Hepatic stellate cell (primary cell): ENCODE measurements around the gene PCYT2.

Source experiments
- DNase-seq: peaks from one replicate; pipeline ENCODE4 v3.0.0; 2011; ENCODE audit warnings: low spot score

The PCYT2 gene

DNA sequence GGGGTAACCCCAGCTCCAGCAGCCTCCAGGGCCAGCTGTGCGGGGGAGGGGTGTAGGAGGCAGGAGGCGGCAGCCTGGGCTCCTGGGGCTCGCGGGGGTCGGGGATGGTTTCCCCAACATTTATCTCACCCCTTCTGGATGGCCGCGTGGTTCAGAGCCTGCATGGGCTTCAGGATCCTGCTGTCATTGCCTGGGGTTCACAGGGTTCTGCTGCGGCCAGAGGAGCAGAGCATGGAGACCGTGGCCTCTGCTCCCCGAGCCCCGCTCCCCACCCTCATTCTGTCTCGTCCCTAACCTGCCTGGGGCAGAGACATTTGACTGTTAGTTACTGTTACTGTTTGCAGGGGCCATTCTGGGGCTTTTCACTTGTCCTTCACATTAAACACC, 31.0 kb upstream of the PCYT2 start:
- no peak for DNase-seq

DNA sequence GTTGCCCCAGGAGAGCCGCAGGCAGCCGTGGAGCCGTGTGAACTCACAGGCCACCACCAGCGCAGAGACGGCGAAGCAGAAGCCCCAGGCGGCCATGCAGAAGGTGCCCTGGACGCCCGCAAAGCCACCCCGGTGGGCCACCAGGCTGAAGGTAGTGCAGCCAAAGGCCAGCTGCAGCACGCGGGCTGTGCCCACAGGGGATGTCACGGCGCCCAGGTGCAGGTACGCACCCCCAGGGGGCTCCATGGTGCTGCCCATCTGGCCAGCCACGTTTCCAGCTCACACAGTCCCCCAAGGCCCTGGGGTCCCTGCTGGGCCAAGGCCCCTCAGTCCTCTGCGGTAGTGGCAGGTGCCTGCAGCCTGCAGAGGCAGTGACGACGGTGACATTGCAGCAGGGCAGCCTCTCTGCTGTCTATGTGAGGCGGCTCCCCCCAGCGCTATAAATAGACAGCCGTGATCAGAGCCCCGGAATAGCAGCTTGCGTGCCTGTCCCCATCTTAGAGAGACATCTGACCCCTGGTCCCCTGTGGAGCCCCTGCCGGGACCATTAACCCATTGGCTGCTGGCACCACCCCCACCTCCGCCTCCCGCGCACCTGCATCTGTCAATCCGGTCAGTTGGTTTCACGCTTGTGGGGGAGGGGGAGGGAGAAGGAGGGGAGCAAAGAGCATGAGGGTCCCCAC, 30.4 kb upstream of the PCYT2 start:
- peak; percentile 44 for DNase-seq

DNA sequence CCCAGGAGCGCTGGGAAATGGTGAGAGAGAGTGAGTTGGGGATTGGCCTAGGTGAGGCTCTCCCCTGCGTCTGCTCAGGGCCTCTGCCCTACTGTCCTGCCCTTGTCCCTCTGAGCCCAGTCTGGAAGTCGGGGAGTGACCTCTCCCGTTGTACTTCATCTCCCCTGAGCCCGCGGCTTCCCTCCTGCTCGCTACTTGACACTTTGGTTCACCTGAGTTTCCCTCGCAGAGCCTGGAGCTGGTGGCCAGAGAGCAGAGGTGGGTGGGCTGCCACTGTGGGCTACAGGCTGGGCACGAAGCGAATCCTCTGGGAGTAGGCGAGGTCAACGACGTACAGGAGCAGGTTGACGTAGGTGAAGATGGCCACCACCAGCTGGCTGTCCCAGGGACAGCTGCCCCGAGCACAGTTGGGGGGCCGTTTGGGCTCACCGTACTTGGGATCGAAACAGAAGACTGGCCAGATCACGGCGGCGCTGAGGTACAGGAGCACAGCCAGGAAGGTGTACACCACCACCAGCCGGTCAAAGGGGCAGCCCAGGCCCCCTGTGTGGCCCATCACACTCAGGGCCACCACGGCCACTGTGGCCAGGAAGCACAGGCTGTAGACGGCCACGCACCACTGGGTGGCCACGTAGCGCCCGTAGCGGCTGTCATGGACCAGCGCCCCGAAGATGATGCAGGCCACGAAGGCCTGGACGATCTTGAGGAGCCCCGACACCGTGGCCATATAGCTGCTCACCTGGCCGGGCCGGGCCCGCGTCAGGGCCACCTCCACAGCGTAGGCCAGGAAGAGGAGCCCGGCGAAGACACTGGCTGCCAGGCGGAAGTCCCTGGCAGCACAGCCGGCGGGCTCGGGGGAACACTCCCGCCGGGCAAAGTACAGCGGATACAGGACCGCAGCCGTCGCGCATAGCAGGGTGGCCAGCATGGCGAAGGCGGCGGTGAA, 29.6 kb upstream of the PCYT2 start:
- no peak for DNase-seq

DNA sequence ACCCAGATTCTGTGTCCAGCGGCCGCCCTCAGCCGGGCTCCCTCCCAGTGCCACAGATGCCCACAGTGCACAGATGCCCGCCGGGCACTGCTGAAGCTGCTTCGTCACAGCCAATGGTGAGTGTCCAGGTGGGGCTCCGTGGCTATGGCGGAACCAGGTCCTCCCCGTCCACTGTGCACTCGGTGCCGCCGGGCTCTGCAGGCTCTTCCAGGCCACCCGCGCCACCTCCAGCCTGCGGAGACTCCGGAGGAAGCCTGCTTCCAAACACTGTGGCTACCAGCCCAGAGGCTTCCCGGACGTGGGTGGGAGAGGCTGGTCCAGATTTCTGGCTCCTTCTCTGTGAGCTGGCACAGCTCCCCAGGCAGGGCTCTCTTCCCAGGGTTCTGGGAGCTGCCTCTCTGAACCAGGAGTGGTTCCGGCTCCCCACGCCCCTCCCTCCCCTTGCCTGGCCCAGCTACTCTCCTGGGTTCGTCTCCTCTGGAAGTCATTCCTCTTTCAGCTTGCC, 28.7 kb upstream of the PCYT2 start:
- no peak for DNase-seq

DNA sequence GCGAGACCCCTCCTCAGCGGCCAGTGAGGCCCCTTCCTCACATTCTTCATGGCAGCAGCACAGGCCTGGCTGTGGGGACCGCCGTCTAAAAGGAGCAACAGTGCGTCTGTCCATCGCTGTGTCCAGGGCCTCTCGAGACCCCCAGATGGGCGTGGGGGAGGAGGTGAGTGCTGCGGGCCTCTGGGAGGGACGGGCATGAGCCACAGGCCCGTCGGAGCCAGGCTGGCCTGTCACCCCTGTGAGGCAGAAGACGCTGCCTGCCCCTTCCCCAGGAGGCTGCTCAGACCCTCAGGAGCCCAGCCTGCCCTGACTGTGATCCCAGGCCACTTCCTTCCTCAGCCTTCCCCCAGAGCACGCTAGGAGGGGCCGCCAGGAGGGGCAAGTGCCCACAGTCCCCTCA, 28.0 kb upstream of the PCYT2 start:
- DNase-seq, result no peak

DNA sequence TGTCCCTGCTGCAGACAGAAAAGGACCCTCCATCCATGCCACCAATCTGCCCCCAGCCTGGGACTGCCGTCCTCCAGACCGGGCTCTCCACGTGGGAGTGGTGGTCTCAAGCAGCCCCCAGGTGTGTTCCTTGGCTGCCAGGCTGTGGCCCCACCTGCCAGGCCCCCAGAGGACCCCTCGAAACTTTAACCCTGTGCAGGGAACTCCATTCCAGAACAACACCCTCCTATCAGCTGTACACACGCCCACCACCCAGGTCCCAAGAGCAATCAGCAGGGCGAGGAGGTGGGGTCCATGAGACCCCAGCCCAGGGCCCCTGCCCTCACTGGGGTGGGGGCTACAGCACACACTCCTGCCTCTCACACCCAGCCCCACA, 24.5 kb upstream of the PCYT2 start:
- DNase-seq, result no peak

DNA sequence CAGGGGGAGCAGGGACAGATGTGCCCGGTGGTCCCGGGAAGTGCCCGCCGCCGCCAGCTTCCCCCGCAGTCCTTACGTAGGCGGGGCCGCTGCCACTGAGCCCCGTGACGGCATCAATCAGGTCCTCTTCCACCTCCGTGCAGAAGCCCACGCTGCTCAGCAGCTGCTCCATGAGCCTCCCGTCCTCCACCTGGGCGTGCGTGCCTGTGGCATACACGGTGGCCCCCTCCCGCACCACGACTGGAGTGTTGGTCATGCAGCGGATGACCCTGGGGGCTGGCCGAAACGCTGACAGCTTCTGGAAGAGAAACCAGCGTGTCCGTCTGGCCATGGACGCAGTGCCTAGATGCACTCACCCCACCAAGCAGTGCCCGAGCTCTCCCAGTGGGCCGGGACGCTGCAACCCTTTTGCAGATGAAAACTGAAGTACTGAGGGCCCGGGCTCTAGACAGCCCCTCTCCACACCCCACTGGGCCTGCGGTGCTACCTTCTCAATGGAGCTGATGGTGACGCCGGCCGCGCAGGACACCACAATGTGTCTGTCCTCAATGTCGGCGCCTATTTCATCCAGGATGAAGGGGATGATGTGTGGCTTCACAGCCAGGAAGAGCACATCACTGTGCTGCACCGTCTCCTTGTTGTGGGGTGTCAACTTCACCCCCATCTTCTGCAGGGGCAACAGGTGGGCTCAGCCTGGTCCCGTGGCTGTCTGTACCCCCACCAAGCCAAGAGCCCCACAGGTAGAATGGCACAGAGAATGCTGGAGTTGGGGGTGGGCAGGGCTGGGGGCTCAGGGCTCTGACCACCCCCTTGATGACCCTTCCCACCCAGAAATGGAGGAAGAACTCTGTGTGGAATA, 23.9 kb upstream of the PCYT2 start:
- no peak for DNase-seq

DNA sequence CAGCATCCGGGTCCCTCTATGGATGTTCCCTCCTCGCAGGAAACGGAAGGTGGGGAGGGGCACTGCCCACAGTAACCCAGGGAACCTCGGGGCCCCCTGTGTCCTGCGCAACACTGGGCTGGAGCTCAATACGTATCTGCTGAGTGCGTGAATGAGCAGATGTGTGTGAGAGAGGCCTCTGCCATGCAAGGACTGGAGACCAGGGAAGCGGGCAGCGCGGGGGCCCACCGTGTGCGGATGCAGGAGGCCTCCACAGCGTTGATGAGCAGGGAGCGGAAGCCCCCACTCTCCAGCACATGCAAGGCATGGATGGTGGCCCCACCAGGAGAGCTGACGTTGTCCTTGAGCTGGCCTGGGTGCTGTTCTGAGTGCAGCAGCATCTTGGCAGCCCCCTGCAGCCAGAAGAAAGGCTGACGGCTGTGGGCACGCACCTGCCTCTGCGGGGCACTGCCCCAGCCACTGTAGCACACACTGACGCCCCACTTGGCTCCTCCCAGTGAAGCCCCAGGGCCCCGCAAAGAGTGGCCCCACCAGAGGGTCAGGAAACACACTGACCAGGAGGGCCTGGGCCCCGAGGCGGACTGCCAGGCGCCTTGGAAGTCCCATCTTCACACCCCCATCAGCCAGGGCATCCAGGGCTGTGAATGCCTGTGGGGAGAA, 23.0 kb upstream of the PCYT2 start:
- no peak for DNase-seq

DNA sequence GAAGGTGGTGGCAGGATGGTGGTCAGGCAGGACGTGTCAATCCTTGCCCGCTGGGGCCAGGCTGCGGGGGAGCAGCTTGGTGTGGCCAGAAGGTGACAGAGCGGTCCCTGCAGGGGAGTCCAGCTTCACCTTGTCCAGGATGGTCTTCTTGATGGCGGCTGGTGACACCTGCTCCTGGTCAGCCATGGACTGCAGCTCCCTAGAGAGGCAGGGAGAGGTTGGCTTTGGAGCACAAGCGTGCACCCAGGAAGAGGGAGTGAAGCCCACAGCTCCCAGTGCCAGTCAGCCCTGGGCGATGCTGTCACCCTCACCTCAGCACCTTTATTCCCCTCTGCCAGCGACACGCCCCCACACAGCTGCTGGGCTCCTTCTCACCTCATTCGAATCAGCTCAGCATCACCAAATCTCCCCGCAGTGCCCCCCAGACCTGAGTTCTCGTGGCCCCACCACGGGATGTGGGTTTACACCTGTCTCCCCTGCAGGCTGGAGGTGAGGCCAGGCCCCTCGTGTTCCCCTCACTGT, 22.0 kb upstream of the PCYT2 start:
- no peak for DNase-seq

DNA sequence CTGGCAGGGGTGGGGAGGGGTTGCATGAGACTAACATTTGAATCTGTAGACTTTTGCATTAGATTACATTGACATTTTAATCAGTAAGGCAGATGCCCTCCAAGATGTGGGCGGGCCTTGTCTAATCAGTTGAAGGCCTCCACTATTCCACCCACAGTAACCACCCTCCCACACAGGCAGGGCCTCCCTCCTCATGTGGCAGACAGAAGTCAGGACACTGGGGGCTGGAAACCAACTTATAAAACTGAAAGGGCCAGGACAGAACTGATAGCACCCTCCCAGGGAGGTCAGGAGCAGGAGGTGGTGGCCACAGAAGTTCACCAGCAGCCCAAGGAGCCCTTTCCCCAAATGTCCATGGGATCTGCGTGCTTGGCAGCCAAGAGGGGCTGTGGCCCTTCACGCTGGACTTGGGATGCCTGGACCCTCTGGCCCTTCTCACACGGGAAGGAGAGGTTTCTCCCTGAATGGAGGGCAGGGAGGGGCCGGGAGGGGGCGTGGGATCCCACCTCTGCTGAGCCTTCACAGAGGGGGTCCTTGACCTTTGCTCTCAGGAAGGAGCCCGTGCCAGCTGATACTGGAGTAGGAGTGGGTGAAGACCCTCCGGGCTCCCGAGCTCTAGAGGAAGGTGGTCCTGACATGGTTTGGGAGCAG, 21.3 kb upstream of the PCYT2 start:
- DNase-seq, result no peak

DNA sequence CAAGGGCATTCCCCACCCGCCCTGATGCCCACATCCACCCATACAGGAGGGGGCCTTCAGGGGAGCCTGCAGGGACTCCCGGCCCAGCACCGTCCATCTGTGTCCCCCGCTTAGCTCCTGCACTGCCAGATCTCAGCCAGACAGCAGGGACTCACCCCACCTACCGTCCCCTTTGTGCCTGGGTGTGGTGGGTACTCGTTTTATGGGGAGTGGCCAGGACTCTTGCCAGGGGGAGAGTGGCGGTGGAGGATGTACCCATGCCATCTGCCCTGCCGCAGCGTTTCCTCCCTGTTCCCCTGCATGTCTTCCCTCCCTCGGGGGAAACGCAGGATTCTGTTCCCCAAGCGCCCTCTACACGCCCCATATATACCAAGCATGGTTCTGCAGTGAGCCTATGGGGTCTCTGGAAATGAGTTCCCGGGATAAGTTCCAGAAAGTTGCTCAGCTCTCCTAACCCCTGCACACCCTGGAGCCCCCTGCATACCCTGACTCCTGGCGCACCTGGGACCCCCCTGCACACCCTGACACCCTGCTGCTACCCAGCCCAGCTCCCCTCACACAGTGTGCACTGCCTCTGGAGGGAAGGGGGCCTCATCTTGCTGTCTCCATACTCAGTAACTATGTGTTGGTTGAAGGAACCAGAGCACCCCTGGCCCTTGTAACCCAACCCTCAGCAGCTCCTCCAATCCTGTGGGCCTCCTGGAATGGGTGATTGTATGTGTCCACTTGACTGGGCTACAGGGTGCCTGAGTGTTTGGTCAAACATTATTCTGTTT, 20.5 kb upstream of the PCYT2 start:
- no peak for DNase-seq

DNA sequence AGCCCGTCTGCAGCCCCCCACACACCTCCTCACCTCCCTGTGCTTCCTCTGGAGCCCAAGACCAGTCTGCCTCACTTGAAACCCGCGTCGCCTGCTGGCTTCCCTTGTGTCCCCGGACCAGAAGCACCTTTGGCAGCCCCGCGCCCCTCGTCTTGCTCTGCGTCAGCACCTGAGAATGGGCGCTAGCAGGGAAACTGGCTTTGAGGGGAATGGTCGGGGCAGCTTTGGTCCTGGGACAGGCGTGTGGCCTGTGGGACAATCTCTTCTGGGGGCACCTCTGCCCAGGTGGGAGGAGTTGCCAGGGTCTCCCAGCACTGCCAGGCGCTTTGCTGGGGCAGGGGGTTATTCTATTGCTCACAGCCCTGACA, 20.0 kb upstream of the PCYT2 start:
- DNase-seq, result no peak

DNA sequence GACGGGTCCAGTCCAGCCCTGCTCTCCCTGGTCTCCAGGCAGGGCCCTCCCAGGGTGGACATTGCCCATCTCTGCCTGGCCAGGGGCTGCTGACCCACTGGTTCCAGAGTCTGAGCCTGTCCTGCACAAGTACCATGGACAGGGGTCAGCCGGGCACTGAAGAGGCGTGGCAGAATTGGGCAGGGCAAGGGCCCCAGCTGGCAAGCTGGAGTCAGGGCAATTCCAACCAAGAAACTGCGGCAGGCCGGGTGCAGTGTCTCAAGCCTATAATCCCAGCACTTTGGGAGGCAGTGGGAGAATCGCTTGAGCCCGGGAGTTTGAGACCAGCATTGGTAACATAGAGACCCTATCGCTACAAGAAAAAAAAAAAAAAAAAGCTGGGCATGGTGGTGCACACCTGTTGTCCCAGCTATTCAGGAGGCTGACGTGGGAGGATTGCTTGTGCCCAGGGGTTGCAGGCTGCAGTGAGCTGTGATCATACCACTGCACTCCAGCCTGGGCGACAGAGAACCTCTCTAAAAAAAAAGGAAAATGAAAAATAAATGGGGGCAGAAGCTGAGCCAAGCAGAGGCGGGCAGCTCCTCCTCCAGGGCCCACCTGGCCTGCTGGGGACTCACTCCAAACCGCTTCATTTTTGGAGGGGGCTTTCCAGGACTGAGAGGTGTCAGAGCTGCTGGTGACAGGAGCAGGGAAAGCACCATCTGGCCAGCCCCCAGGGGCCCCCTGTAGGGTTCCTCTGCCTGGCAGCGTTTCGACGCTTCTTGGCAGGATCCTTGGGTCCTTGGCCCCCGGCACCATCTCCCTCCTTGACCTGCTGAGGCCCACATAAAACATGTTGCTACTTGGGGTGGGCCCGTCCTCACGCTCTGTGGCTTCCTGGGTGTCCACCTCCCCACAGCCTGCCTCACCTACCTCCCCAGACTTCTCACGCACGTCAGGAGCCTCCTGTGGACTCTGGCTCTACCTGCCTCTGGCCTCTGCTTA, 19.2 kb upstream of the PCYT2 start:
- DNase-seq, result no peak

DNA sequence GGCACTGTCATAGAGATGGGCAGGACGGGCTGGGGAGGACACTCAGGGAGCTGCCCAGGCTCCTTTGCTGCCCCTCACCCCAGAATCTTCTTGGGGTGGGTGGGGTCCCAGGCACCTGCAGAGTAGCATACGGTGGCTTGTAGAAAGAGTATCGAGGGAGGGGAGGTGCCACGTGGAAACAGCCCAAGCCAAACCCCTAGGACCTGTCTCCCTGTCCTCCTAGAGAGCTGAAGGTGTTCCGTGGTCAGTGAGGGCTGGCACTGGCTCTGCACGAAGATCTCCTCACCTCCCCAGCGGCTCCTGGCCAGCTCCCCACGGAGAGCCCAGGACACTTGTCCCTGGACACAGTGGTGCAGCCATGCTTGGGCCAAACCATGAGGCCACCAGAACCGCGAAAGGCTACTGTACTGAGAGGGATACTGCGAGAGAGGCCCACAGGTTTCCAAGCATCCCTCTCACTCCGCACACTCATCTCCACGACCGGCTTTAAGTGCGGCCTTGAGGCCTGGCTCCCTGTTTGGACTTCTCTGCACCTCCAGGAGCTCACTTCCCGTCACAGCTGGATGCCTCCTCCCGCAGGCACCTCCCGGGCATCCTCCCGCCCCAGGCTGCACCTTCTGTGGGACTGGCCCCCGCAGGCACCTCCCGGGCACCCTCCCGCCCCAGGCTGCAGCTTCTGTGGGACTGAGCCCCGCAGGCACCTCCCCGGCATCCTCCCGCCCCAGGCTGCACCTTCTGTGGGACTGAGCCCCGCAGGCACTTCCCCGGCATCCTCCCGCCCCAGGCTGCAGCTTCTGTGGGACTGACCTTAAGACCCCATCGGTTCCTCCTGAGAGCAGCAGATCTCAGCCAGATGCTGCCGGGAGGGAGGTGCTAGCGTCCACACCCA, 18.3 kb upstream of the PCYT2 start:
- no peak for DNase-seq

DNA sequence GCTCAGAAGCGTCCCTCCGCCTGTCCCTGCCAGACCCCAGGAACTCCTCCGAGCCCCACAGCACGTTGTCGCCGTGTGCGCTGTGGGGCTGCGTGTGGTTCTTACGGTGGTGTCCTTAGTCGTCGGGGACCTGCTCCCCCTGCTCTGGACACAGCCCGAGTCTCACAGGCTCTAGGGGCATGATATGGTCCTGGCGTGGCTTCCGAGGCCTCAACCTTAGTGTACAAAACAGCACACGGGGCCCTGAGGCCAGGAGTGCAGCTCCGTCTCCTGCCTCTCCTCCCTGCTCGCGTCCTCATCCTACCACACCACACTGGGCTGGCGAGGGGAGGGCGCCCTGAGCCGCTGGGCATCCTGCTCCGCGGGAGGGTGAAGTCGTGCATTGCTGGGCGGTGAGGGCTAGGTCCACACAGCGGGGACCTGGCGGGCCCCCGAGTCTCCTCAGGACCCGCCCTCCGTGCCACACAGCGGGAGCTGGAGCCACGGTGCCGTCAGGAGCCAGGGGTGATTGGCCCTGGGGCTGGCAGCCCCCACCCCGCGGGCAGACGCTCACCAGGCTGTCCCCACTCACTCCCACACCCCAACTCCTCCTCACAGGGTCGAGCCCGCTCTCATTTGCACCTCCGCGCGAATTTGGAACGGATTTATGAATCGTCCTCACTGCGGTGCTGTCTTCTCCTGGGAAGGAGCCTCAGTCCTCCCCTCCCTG, 17.5 kb upstream of the PCYT2 start:
- no peak for DNase-seq

DNA sequence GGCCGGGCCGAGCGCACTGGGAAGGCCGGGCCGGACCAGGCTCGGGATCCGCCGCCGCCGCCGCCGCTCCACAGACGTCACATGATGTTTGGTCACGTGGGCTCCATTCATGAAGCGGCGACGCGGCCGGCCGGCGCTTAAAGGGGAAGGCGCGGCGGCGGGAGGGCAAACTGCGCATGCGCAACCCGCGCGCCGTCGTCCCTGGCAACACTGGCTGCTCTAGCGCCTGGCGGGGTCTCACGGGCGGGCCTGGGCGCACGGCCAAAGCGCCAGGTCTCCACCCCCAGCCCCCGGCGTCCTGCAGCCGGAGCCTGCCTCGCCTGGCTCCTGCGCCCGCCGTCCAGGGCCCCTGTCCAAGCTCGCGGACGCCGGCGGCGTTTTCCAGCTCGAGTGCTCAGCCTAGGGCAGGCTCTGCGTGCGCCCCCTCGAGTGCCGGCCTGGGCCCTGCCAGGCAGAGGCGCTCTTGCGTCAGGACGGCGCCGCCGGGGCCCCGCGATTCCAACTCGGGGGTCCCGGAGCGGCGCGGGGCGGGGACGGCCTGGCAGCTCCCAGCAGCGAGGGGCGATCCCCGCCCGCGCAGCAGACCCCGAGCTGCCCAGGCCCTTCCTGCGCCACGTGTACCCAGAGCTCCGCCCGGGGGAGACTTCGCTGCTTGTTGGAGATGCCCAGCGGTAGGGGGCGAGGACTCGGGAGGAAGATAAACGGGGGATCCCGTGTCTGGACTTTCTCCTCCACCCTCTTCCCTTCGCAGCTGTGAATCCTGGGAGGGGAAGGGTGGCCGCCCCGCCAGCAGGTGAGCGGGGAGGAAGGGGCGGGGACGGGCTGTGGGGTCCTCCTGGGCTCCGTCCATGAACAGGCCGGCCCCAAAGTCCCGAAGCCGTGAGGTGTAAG, 16.7 kb upstream of the PCYT2 start, which contains the start of gene MAFG:
MAFG (minus strand) TSS at position 83 of the 891 bp plus-strand sequence. CDS start 4,550 bp downstream, outside the sequence.
- DNase-seq, result peak; percentile 98
